Measurements from ENCODE around the gene NUP153.
"Not testable (repeated sequence)": the region's sequence is repeated elsewhere in the genome, so short reads cannot be mapped to it uniquely, and the experiment has no call there.

Gene NUP153

GRCh38 chr6:17712576-17712975 lies 5.9 kb upstream of the NUP153 start:
- DNase-seq, result no peak

GRCh38 chr6:17710331-17710730 lies 3.6 kb upstream of the NUP153 start:
- DNase-seq, result no peak

GRCh38 chr6:17709476-17709875 lies 2.8 kb upstream of the NUP153 start:
- DNase-seq, result no peak

- not testable (repeated sequence) for DNase-seq
Observed at GRCh38 chr6:17708035-17708434, 1.3 kb upstream of the NUP153 start.

GRCh38 chr6:17707371-17707651 lies 586 bp upstream of the NUP153 start:
- DNase-seq, result no peak

GRCh38 chr6:17705778-17706579 lies 746 bp downstream of the NUP153 start:
- peak; percentile 75 to 77 for DNase-seq

GRCh38 chr6:17705428-17705777 lies 1.3 kb downstream of the NUP153 start:
- no peak for DNase-seq

GRCh38 chr6:17703256-17703694 lies 3.5 kb downstream of the NUP153 start:
- no peak for DNase-seq

- no peak for DNase-seq
Observed at GRCh38 chr6:17700421-17701416, 6.0 kb downstream of the NUP153 start.

GRCh38 chr6:17691925-17692538 lies 14.7 kb downstream of the NUP153 start:
- no peak for DNase-seq

- DNase-seq, result no peak
Observed at GRCh38 chr6:17688481-17688880, 18.2 kb downstream of the NUP153 start.

GRCh38 chr6:17687136-17687535 lies 19.6 kb downstream of the NUP153 start:
- no peak for DNase-seq

GRCh38 chr6:17684134-17684533 lies 22.6 kb downstream of the NUP153 start:
- DNase-seq, result no peak

- DNase-seq, result no peak
Observed at GRCh38 chr6:17683428-17683827, 23.3 kb downstream of the NUP153 start.

- DNase-seq, result no peak
Observed at GRCh38 chr6:17679726-17680125, 27.0 kb downstream of the NUP153 start.

- no peak for DNase-seq
Observed at GRCh38 chr6:17677602-17678001, 29.1 kb downstream of the NUP153 start.

GRCh38 chr6:17673543-17674254 lies 33.0 kb downstream of the NUP153 start:
- DNase-seq, result no peak

GRCh38 chr6:17672064-17672718 lies 34.5 kb downstream of the NUP153 start:
- no peak for DNase-seq

- DNase-seq, result no peak
Observed at GRCh38 chr6:17666646-17667045, 40.1 kb downstream of the NUP153 start.

GRCh38 chr6:17665132-17665531 lies 41.6 kb downstream of the NUP153 start:
- no peak for DNase-seq

GRCh38 chr6:17663226-17663625 lies 43.5 kb downstream of the NUP153 start:
- no peak for DNase-seq

- no peak for DNase-seq
Observed at GRCh38 chr6:17662585-17662984, 44.1 kb downstream of the NUP153 start.
